Osteoblast (primary cell): Measurements from ENCODE around the gene SLC38A9. TPM values are rescaled to one million over a fixed set of nuclear protein-coding genes. Genes with fewer than 3 reads are reported as not detected.

Source experiments
- DNase-seq: peaks from one replicate; pipeline ENCODE4 v3.0.0; 2011; ENCODE audit warnings: low spot score, mixed read lengths; ENCODE audit not compliant: insufficient read length; ENCODE audit errors: missing footprints
- H2AFZ ChIP-seq: 2 replicates; pipeline ENCODE4 v1.6.0; 2011; ENCODE audit warnings: mild to moderate bottlenecking, low read length
- H3K27ac ChIP-seq: 2 replicates; pipeline ENCODE4 v1.5.1; 2011; ENCODE audit warnings: mild to moderate bottlenecking, low read depth, low read length, moderate library complexity
- H3K27me3 ChIP-seq: 2 replicates; pipeline ENCODE4 v1.6.0; 2012; ENCODE audit warnings: mild to moderate bottlenecking, control low read depth, inconsistent platforms, low read length, moderate library complexity; ENCODE audit not compliant: insufficient read depth
- H3K36me3 ChIP-seq: 2 replicates; pipeline ENCODE4 v1.5.1; 2011; ENCODE audit warnings: mild to moderate bottlenecking, low read length, control low read depth, moderate library complexity; ENCODE audit not compliant: insufficient read depth
- H3K4me1 ChIP-seq: 2 replicates; pipeline ENCODE4 v1.5.1; 2011; ENCODE audit warnings: mild to moderate bottlenecking, low read length, control low read depth, moderate library complexity; ENCODE audit not compliant: insufficient read depth
- H3K4me2 ChIP-seq: 2 replicates; pipeline ENCODE4 v1.6.0; 2011; ENCODE audit warnings: mild to moderate bottlenecking, low read length; ENCODE audit not compliant: insufficient read depth
- H3K4me3 ChIP-seq: fragments of 200-600 bp; sonication (generic); 3 replicates; pipeline ENCODE4 v1.5.1; 2012; ENCODE audit warnings: mild to moderate bottlenecking, low read length, inconsistent platforms; ENCODE audit not compliant: insufficient read depth
- H3K79me2 ChIP-seq: 2 replicates; pipeline ENCODE4 v1.6.0; 2012; ENCODE audit warnings: mild to moderate bottlenecking, low read length, control low read depth, inconsistent platforms; ENCODE audit not compliant: insufficient read depth
- H3K9me3 ChIP-seq: 2 replicates; pipeline ENCODE4 v1.5.1; 2011; ENCODE audit warnings: low read depth, low read length, control low read depth
- H4K20me1 ChIP-seq: 2 replicates; pipeline ENCODE4 v1.6.0; 2012; ENCODE audit warnings: mild to moderate bottlenecking, low read length, control low read depth; ENCODE audit not compliant: insufficient read depth
- CTCF ChIP-seq: IDR thresholded peaks from 2 replicates; pipeline ENCODE4 v1.5.1; 2011; ENCODE audit warnings: mild to moderate bottlenecking, low read depth, low read length, moderate library complexity; ENCODE audit errors: extremely low read depth
- total RNA-seq: library from RNA; depleted of rRNA; stranded (reverse); fragments of >200 nt; gene quantifications from 2 replicates; pipeline ENCODE4 v1.2.3, GENCODE V29; 2012

SLC38A9 gene
- total RNA-seq, 1 donor: 42.3 TPM

- no peaks in the 10 kb centered on the region for H3K79me2 ChIP-seq
- no peak overlapping the region for H3K27ac ChIP-seq
- no peak overlapping the region for H3K4me2 ChIP-seq
- H3K27me3 ChIP-seq: no peaks in the 10 kb centered on the region
- no peak overlapping the region for H2AFZ ChIP-seq
- H3K9me3 ChIP-seq: no peaks in the 10 kb centered on the region
- DNase-seq: peak; percentile 84
- peaks cover 6% of the 10 kb centered on the region for H3K36me3 ChIP-seq
- no peak overlapping the region for H3K4me3 ChIP-seq
- no peaks in the 10 kb centered on the region for H3K4me1 ChIP-seq
- peak; percentile 60 for TF ChIP-seq CTCF
- no peaks in the 10 kb centered on the region for H4K20me1 ChIP-seq
Measured at GRCh38 chr5:55694152-55694830, 17.8 kb downstream of the SLC38A9 start.

GRCh38 chr5:55692509-55692908 lies 19.6 kb downstream of the SLC38A9 start:
- Histone ChIP-seq H2AFZ (no peak overlapping the region), H3K9me3 (no peaks in the 10 kb centered on the region), H3K4me3 (no peak overlapping the region), H3K79me2 (no peaks in the 10 kb centered on the region), H4K20me1 (no peaks in the 10 kb centered on the region), H3K36me3 (peaks cover 4% of the 10 kb centered on the region), H3K27me3 (no peaks in the 10 kb centered on the region), H3K27ac (no peak overlapping the region), H3K4me2 (no peak overlapping the region), H3K4me1 (no peaks in the 10 kb centered on the region)
- no peak for DNase-seq
- TF ChIP-seq CTCF: no peak

- no peaks in the 10 kb centered on the region for H4K20me1 ChIP-seq
- H3K27ac ChIP-seq: no peak overlapping the region
- TF ChIP-seq CTCF: no peak
- no peaks in the 10 kb centered on the region for H3K27me3 ChIP-seq
- no peak overlapping the region for H2AFZ ChIP-seq
- no peaks in the 10 kb centered on the region for H3K79me2 ChIP-seq
- H3K9me3 ChIP-seq: no peaks in the 10 kb centered on the region
- no peak overlapping the region for H3K4me2 ChIP-seq
- H3K36me3 ChIP-seq: no peaks in the 10 kb centered on the region
- DNase-seq: no peak
- H3K4me1 ChIP-seq: no peaks in the 10 kb centered on the region
- no peak overlapping the region for H3K4me3 ChIP-seq
Measured at GRCh38 chr5:55692106-55692417, 20.1 kb downstream of the SLC38A9 start.

GRCh38 chr5:55691265-55692105 lies 20.6 kb downstream of the SLC38A9 start:
- Histone ChIP-seq H3K36me3 (no peaks in the 10 kb centered on the region), H3K79me2 (no peaks in the 10 kb centered on the region), H4K20me1 (no peaks in the 10 kb centered on the region), H3K9me3 (no peaks in the 10 kb centered on the region), H3K4me3 (no peak overlapping the region), H3K27me3 (no peaks in the 10 kb centered on the region), H2AFZ (no peak overlapping the region), H3K4me2 (peak overlapping the region; percentile 4), H3K27ac (no peak overlapping the region), H3K4me1 (no peaks in the 10 kb centered on the region)
- peak; percentile 41 for DNase-seq
- peak; percentile 58 for TF ChIP-seq CTCF
